Middle frontal gyrus (tissue), 1 donor: ENCODE results near the gene STK39.

ENCODE experiments used
- DNase-seq: peaks from one replicate; pipeline ENCODE4 v3.0.0-alpha.2; 2015; ENCODE audit warnings: low spot score; ENCODE audit errors: extremely low spot score

The STK39 gene

GRCh38 chr2:168008646-168009195, 238.7 kb downstream of the STK39 start:
- no peak for DNase-seq

GRCh38 chr2:168006498-168006897, 240.9 kb downstream of the STK39 start:
- DNase-seq: no peak

GRCh38 chr2:168005586-168005985, 241.8 kb downstream of the STK39 start:
- no peak for DNase-seq

- DNase-seq: no peak
Measured at GRCh38 chr2:168003876-168004275, 243.5 kb downstream of the STK39 start.

- no peak for DNase-seq
Measured at GRCh38 chr2:168002021-168002553, 245.3 kb downstream of the STK39 start.

- DNase-seq: no peak
Measured at GRCh38 chr2:167992278-167992677, 255.1 kb downstream of the STK39 start.

- no peak for DNase-seq
Measured at GRCh38 chr2:167990062-167990461, 257.3 kb downstream of the STK39 start.

- no peak for DNase-seq
Measured at GRCh38 chr2:167988296-167988695, 259.1 kb downstream of the STK39 start.

GRCh38 chr2:167987558-167987957, 259.8 kb downstream of the STK39 start:
- no peak for DNase-seq

- no peak for DNase-seq
Measured at GRCh38 chr2:167987026-167987425, 260.4 kb downstream of the STK39 start.

GRCh38 chr2:167986223-167986622, 261.2 kb downstream of the STK39 start:
- no peak for DNase-seq

GRCh38 chr2:167981945-167982344, 265.4 kb downstream of the STK39 start:
- DNase-seq: no peak

GRCh38 chr2:167980439-167980838, 267.0 kb downstream of the STK39 start:
- DNase-seq: no peak

GRCh38 chr2:167972746-167973145, 274.6 kb downstream of the STK39 start:
- no peak for DNase-seq

- no peak for DNase-seq
Measured at GRCh38 chr2:167972020-167972419, 275.4 kb downstream of the STK39 start.

- no peak for DNase-seq
Measured at GRCh38 chr2:167966937-167967913, 280.2 kb downstream of the STK39 start.

GRCh38 chr2:167965907-167966761, 281.3 kb downstream of the STK39 start:
- no peak for DNase-seq

GRCh38 chr2:167964650-167965413, 282.6 kb downstream of the STK39 start:
- DNase-seq: no peak

GRCh38 chr2:167963899-167964649, 283.3 kb downstream of the STK39 start:
- no peak for DNase-seq
